GM12874 (cell line): ENCODE data around the gene SYTL1.
A peak's percentile ranks its signal among the peaks of the same experiment; 100 is the strongest.

ENCODE experiments used
- CTCF ChIP-seq: IDR thresholded peaks from 2 replicates; pipeline ENCODE4 v1.5.1; 2011; ENCODE audit warnings: low read depth, mild to moderate bottlenecking, control low read depth, low read length, moderate library complexity; ENCODE audit not compliant: insufficient read depth

Gene SYTL1

DNA sequence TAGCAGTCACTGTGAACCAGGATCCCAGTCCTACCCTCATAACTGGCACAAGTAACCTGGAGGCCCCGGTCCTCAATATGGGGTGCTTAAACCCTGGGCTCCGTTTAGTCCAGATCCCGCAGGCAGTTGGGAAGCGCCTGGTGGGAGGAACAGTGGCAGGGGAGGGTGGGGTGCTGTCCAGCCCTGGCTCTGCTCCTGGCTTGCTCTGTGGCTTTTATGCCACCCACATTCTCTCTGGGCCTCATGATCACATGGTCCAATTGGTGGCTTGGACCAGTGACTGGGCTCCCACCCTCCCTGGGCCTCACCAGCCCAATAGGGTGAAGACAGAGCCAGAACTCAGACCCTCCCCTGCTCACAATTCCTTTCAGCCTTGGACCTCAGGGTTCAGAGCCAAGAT, 38.4 kb downstream of the SYTL1 start:
- no peak for TF ChIP-seq CTCF

GRCh38 chr1:27380766-27381733, 39.2 kb downstream of the SYTL1 start:
- TF ChIP-seq CTCF: no peak

DNA sequence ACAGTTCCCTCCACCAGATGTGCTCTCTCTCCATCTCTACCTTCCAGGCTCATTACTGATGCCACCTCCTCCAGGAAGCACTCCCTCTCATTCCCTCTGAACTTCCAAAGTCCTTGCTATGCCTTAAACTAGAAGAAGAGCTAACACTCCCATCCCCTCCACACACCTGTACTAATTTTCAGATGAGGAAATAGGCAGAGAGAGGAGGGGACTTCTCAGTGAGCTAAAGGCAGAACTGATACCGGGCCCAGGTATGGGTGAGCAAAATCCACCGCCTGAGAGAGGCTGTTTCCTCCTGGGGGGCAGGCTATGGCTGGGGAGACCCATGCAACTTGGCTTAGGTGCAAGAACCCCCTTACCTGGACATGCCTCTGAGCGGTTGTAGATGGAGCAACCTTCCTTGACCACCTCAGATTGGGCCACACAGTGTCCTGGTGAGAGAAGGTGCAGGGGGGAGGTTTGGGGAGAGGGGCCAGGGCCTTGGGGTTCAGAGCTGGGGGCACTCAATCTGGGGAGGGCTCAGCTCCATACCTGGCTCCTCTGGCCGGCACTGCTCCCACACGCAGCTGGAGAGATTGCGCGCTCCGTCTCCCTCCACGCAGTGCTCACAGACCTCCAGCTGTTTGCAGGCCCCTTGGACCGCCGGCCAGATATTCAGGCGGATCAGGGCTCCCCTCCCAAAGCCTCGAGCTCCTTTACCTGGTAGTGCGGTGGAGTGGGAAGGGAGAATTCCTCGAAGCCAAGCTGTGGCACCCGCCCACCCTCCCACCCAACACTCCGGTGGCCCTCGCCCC, 40.3 kb downstream of the SYTL1 start:
- no peak for TF ChIP-seq CTCF

GRCh38 chr1:27383039-27383605, 41.3 kb downstream of the SYTL1 start, which contains the start of gene CD164L2:
Gene CD164L2, minus strand, starts transcription at chr1:27383333. Its CDS starts 94 bp downstream, at chr1:27383239.
- TF ChIP-seq CTCF: no peak

DNA sequence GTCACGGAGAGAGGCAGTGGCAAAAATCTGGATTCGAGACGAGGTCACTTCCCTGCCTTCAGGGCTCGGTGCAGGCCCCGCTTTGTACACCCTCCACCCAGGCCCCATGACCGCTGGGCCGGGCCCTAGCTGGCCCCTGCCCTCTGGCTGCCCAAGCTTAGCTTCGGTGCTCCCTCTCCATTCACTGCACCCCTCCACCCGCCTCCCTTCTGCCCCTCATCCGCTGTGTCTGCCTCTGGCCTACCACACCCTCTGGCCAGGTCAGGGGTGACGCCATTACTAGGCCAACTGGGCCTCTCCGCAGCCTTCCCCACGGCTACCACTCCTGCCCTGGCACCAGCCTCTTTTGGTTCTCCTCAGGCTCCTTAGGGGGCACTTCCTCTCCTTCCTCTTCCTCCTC, 41.8 kb downstream of the SYTL1 start:
- TF ChIP-seq CTCF: no peak

GRCh38 chr1:27388337-27389005, 46.6 kb downstream of the SYTL1 start:
- peak; percentile 89 for TF ChIP-seq CTCF
